ENCODE measurements around the gene CCL15.
"Not testable (repeated sequence)": the region's sequence is repeated elsewhere in the genome, so short reads cannot be mapped to it uniquely, and the experiment has no call there.

Gene CCL15

GRCh38 chr17:36024106-36024869 is 22.9 kb upstream of the CCL15 start:
- no peak for TF ChIP-seq CTCF (IDR thresholded peaks at IDR 0.05; ENCODE audit: insufficient read depth, low read depth, low read length, missing control alignments)
- DNase-seq (ENCODE audit: low read depth) = no peak
- H3K4me3 ChIP-seq (ENCODE audit: low read depth, low read length) = no peak overlapping the region

- TF ChIP-seq CTCF (IDR thresholded peaks at IDR 0.05; ENCODE audit: insufficient read depth, low read depth, low read length, missing control alignments) = no peak
Measured at GRCh38 chr17:36019423-36019822, 18.1 kb upstream of the CCL15 start.

GRCh38 chr17:36017799-36018198 is 16.4 kb upstream of the CCL15 start, which contains the start of gene CCL23:
Gene CCL23 (minus strand): TSS chr17:36017972. CDS start chr17:36017897, 75 bp downstream.
- DNase-seq (ENCODE audit: low read depth) = no peak
- H3K4me3 ChIP-seq (ENCODE audit: low read depth, low read length) = no peak within 1 kb of the TSS
- no peak for TF ChIP-seq CTCF (IDR thresholded peaks at IDR 0.05; ENCODE audit: insufficient read depth, low read depth, low read length, missing control alignments)

More at GRCh38 chr17:36019423-36019822, 18.1 kb upstream of the CCL15 start:
- DNase-seq (ENCODE audit: low read depth) = no peak
- no peak overlapping the region for H3K4me3 ChIP-seq (ENCODE audit: low read depth, low read length)

- no peak for TF ChIP-seq CTCF (IDR thresholded peaks at IDR 0.05; ENCODE audit: insufficient read depth, low read depth, low read length, missing control alignments)
- no peak for DNase-seq (ENCODE audit: low read depth)
- H3K4me3 ChIP-seq (ENCODE audit: low read depth, low read length) = no peak overlapping the region
Measured at GRCh38 chr17:36016555-36016954, 15.2 kb upstream of the CCL15 start.

GRCh38 chr17:36015895-36016294 is 14.5 kb upstream of the CCL15 start:
- not testable (repeated sequence) for H3K4me3 ChIP-seq (ENCODE audit: low read depth, low read length); DNase-seq (ENCODE audit: low read depth)

DNA sequence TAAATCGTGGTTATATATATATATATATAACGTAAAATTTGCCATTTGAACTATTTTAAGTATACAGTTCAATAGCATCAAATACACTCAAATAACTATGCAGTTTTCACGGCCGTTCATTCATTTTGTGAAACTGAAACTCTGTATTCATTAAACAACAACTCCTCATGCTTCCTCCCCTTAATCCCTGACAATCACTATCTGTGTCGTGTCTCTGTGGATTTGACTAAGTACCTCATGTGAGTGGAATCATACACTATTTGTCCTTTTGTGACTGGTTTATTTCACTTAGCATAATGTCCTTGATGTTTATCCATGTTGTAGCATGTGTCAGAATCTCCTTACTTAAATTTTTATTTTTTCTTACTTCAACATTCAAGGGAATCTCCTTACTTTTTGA is 13.6 kb upstream of the CCL15 start:
- no peak for DNase-seq (ENCODE audit: low read depth)
- H3K4me3 ChIP-seq (ENCODE audit: low read depth, low read length) = no peak overlapping the region
- TF ChIP-seq CTCF (IDR thresholded peaks at IDR 0.05; ENCODE audit: insufficient read depth, low read depth, low read length, missing control alignments) = no peak

GRCh38 chr17:36011201-36011600 is 9.8 kb upstream of the CCL15 start:
- no peak for TF ChIP-seq CTCF (IDR thresholded peaks at IDR 0.05; ENCODE audit: insufficient read depth, low read depth, low read length, missing control alignments)
- DNase-seq (ENCODE audit: low read depth) = no peak

More at GRCh38 chr17:36011201-36011600, 9.8 kb upstream of the CCL15 start:
- H3K4me3 ChIP-seq (ENCODE audit: low read depth, low read length) = no peak overlapping the region
